Activated B cell treated with CpG ODN at 0.5 μM for 24 hours (primary cell): Measurements from ENCODE around the gene AKT3. TPM values are rescaled to one million over a fixed set of nuclear protein-coding genes. Genes with fewer than 3 reads are reported as not detected.
A peak's percentile ranks its signal among the peaks of the same experiment; 100 is the strongest.

Experiments used
- ATAC-seq: fragments of 200-7000 bp; cut with Tn5 transposase; one replicate; pipeline ENCODE4 v1.10.0; 2021; ENCODE audit warnings: low read depth, mild to moderate bottlenecking, moderate library complexity
- CTCF ChIA-PET: fragments of 350-600 bp; sonication (Branson Sonifier 250); formaldehyde crosslinking; loops from one replicate; lab custom pipeline; 2021; ENCODE audit warnings: antibody characterized with exemption; lab: Charles Lee
- POLR2A ChIA-PET: fragments of 350-600 bp; sonication (Branson Sonifier 250); formaldehyde crosslinking; loops from one replicate; lab custom pipeline; 2021; ENCODE audit warnings: antibody characterized with exemption; lab: Charles Lee
- DNase-seq: peaks from one replicate; pipeline ENCODE4 v3.0.0; 2022
- H3K27ac Mint-ChIP-seq: one replicate; pipeline ENCODE4 v1.8.0; 2020; ENCODE audit warnings: mixed read lengths
- H3K27me3 Mint-ChIP-seq: one replicate; pipeline ENCODE4 v1.8.0; 2021; ENCODE audit warnings: mixed read lengths
- H3K36me3 Mint-ChIP-seq: one replicate; pipeline ENCODE4 v1.8.0; 2021; ENCODE audit warnings: low read depth, mixed read lengths
- H3K4me1 Mint-ChIP-seq: one replicate; pipeline ENCODE4 v1.8.0; 2021; ENCODE audit warnings: mixed read lengths
- H3K4me3 Mint-ChIP-seq: one replicate; pipeline ENCODE4 v1.8.0; 2020; ENCODE audit warnings: mild to moderate bottlenecking, mixed read lengths
- H3K9me3 Mint-ChIP-seq: one replicate; pipeline ENCODE4 v1.8.0; 2020; ENCODE audit warnings: mixed read lengths
- intact Hi-C: fragments of 100-400 bp; cut with micrococcal nuclease; formaldehyde crosslinking; loops from one replicate; pipeline ENCODE4 v1.15.1; 2024
- total RNA-seq: library from RNA; stranded (reverse); gene quantifications from 2 replicates; pipeline ENCODE4 v1.2.3, GENCODE V29; 2022
- TF ChIP-seq, protein P1 (sequence below): fragments of 200-600 bp; IDR thresholded peaks from one replicate; pipeline ENCODE4 v1.8.0; 2022; ENCODE audit warnings: antibody characterized with exemption, mild to moderate bottlenecking

The AKT3 gene
- 63.3 and 67.9 TPM in 2 replicates for total RNA-seq

DNA sequence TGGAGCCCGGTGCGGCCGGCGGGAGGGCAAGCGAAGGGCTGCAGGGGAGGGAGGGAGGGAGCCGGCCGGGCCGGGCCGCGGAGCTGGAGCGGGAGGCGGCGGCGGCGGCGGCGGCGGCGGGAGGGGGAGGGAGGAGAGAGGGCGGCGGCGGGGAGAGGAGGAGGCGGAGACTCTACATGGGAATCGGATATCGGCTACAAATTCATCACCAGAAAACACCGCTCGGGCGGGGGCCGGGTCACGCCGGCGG, at the start of gene AKT3:
TSS of gene AKT3 (minus strand) at position 42 of the 250 bp plus-strand sequence. CDS start 7,073 bp downstream, outside the sequence.
- DNase-seq: no peak
- peaks cover 2% of the 10 kb centered on the region for H3K27me3 Mint-ChIP-seq
- peak within 1 kb of the TSS; percentile 92 for H3K27ac Mint-ChIP-seq
- intact Hi-C loops: loop anchor here (1.0 to 5.0 kb wide), 7 partner anchors 143 to 595 kb away; partner anchors contain the start of gene CEP170
- peak within 1 kb of the TSS; percentile 93 for H3K4me3 Mint-ChIP-seq
- H3K4me1 Mint-ChIP-seq: peaks cover 33% of the 10 kb centered on the region
- peak; percentile 65 for ATAC-seq
- no peaks in the 10 kb centered on the region for H3K9me3 Mint-ChIP-seq
- POLR2A ChIA-PET: interaction anchor here (0.6 to 3.8 kb wide), 10 partner anchors 11 to 605 kb away, joined by 3 to 39 read pairs (median 4); no protein-coding TSS in a partner anchor
- H3K36me3 Mint-ChIP-seq: peaks cover 3% of the 10 kb centered on the region
- TF ChIP-seq, protein P1, sequence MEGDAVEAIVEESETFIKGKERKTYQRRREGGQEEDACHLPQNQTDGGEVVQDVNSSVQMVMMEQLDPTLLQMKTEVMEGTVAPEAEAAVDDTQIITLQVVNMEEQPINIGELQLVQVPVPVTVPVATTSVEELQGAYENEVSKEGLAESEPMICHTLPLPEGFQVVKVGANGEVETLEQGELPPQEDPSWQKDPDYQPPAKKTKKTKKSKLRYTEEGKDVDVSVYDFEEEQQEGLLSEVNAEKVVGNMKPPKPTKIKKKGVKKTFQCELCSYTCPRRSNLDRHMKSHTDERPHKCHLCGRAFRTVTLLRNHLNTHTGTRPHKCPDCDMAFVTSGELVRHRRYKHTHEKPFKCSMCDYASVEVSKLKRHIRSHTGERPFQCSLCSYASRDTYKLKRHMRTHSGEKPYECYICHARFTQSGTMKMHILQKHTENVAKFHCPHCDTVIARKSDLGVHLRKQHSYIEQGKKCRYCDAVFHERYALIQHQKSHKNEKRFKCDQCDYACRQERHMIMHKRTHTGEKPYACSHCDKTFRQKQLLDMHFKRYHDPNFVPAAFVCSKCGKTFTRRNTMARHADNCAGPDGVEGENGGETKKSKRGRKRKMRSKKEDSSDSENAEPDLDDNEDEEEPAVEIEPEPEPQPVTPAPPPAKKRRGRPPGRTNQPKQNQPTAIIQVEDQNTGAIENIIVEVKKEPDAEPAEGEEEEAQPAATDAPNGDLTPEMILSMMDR: no peak
- CTCF ChIA-PET: no interaction called here

DNA sequence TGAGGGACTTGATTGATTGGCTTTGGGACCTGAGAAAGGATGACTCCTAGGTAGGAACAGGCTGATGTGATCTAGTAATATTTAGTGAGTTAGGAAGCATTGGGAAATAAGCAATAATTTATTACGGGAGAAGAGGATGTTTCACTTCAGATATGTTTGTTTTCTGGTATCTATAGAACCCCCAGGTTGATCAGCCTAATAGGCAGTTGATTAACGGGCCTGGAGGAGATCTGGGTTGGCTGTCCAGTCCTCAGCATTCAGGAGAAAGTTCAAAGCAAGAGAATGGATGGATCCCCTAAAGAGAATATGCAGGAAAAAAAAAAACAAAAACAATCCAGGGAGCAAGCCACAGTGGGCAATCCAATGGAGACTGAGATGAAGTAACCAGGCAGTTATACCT, 48.2 kb upstream of the AKT3 start:
- TF ChIP-seq, protein P1: no peak
- ATAC-seq: no peak
- POLR2A ChIA-PET: no interaction called here
- no peak for DNase-seq
- intact Hi-C loops: no loop called here
- CTCF ChIA-PET: no interaction called here
- Mint-ChIP-seq H3K4me3 (no peak overlapping the region), H3K9me3 (no peaks in the 10 kb centered on the region), H3K4me1 (no peaks in the 10 kb centered on the region), H3K27ac (no peak overlapping the region), H3K36me3 (no peaks in the 10 kb centered on the region), H3K27me3 (peaks cover 18% of the 10 kb centered on the region)

DNA sequence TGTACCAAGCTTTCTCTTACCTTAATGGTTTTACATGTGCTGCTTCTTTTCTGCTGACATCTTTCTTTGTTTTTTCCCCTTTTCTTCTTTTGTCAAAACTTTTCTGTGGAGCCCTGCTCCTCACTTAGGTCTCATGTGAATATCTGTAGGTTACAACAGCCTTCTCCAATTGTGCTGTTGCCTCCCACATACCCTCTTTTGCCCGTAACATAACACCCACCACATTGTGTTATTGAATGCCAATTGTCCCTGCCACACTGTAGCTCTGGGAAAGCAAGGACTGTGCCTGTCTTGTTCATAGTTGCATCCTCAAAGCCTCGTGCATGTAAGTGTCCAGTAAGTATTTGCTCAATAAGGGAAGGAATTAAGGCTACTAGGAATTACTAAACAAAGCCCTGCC, 46.3 kb upstream of the AKT3 start:
- no peaks in the 10 kb centered on the region for H3K36me3 Mint-ChIP-seq
- H3K4me3 Mint-ChIP-seq: no peak overlapping the region
- no peaks in the 10 kb centered on the region for H3K9me3 Mint-ChIP-seq
- H3K4me1 Mint-ChIP-seq: no peaks in the 10 kb centered on the region
- no peak overlapping the region for H3K27ac Mint-ChIP-seq
- peaks cover 16% of the 10 kb centered on the region for H3K27me3 Mint-ChIP-seq
- no peak for DNase-seq
- TF ChIP-seq, protein P1: no peak
- ATAC-seq: no peak
- ChIA-PET CTCF (no interaction called here), POLR2A (no interaction called here)
- intact Hi-C loops: no loop called here

DNA sequence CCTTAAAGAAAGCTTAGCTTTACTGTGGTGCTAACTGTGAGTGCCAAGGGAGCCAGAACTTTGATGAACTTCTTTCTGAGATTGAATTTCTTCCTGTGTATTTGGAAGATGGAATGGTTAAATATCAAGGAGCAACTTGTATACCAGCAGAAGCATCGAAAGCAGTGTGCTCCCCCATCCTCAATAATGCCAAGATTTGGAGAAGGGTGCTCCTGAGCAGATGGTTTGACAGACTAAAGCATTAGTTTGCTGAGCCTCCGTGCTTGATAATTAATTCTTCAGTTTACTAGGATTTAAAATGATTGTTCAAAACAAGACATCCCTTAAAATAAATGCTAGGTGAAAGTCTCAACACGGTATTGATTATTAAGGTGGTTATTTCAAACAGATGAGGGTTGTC, 42.4 kb upstream of the AKT3 start:
- TF ChIP-seq, protein P1: no peak
- Mint-ChIP-seq H3K27me3 (peaks cover 10% of the 10 kb centered on the region), H3K27ac (no peak overlapping the region), H3K9me3 (no peaks in the 10 kb centered on the region), H3K36me3 (no peaks in the 10 kb centered on the region), H3K4me1 (no peaks in the 10 kb centered on the region), H3K4me3 (no peak overlapping the region)
- DNase-seq (no peak), ATAC-seq (no peak)
- ChIA-PET POLR2A (no interaction called here), CTCF (no interaction called here)
- intact Hi-C loops: no loop called here

DNA sequence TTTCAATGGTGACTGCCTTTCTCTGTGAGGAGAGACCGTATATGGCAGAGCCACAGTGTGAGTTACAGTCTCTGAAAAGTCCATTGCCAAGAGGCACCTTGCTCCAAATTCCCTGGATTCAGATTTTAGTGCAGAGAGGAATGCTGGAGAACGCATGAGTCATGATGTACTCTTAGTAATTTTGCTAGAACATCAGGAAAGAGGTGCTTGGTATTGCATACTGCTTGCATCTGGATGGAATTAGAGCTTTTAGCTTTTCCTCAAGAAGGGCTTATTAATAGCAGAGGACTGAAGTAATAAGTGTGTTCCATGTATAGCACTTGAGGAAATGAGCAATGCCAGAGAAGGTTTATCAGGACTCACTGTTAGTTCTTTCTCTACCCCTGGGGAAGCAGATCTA, 40.5 kb upstream of the AKT3 start:
- ATAC-seq (no peak), DNase-seq (no peak)
- no peaks in the 10 kb centered on the region for H3K4me1 Mint-ChIP-seq
- CTCF ChIA-PET: no interaction called here
- H3K27me3 Mint-ChIP-seq: peaks cover 6% of the 10 kb centered on the region
- POLR2A ChIA-PET: no interaction called here
- intact Hi-C loops: no loop called here
- no peaks in the 10 kb centered on the region for H3K9me3 Mint-ChIP-seq
- no peak overlapping the region for H3K27ac Mint-ChIP-seq
- no peaks in the 10 kb centered on the region for H3K36me3 Mint-ChIP-seq
- TF ChIP-seq, protein P1: no peak
- H3K4me3 Mint-ChIP-seq: no peak overlapping the region
